Kidney (tissue), 22 donors: ENCODE data around the gene SYNGR1. TPM values are rescaled to one million over a fixed set of nuclear protein-coding genes. Genes with fewer than 3 reads are reported as not detected.

Experiments used
- DNase-seq, 5 donors: peaks; one replicate each; pipeline ENCODE4 v3.0.0-alpha.2; 2013 to 2020
- FAIRE-seq: peaks from 2 replicates; lab custom pipeline; 2012; peaks lifted over from hg19 to GRCh38; lab: Jason Lieb, UNC
- H3K27ac ChIP-seq, 2 donors: one replicate each; pipeline ENCODE4 v1.7.0; 2013; ENCODE audit warnings: low read depth in 2 of 2, low read length in 2 of 2, inconsistent platforms in 1 of 2
- H3K27me3 ChIP-seq: one replicate; pipeline ENCODE4 v1.7.1; 2013; ENCODE audit warnings: low read length, inconsistent platforms; ENCODE audit not compliant: control insufficient read depth, insufficient read depth
- H3K36me3 ChIP-seq, 3 donors: one replicate each; pipeline versions ENCODE4 v1.7.0 to v1.7.1; 2013; ENCODE audit warnings: low read length in 3 of 3, control low read depth in 1 of 3, inconsistent platforms in 1 of 3; ENCODE audit not compliant: insufficient read depth in 3 of 3, control insufficient read depth in 2 of 3
- H3K4me1 ChIP-seq, 3 donors: one replicate each; pipeline versions ENCODE4 v1.7.0 to v1.7.1; 2013; ENCODE audit warnings: low read length in 3 of 3, inconsistent platforms in 1 of 3, low read depth in 1 of 3; ENCODE audit not compliant: control insufficient read depth in 2 of 3, insufficient read depth in 2 of 3
- H3K4me3 ChIP-seq, 3 donors: one replicate each; pipeline versions ENCODE4 v1.7.0 to v1.8.1; 2013; ENCODE audit warnings: low read length in 3 of 3, control low read depth in 1 of 3, inconsistent platforms in 1 of 3
- H3K9ac ChIP-seq, 3 donors: one replicate each; pipeline versions ENCODE4 v1.7.0 to v1.7.1; 2013; ENCODE audit warnings: low read length in 3 of 3, control low read depth in 1 of 3, inconsistent platforms in 1 of 3
- H3K9me3 ChIP-seq, 3 donors: one replicate each; pipeline versions ENCODE4 v1.7.0 to v1.7.1; 2013; ENCODE audit warnings: low read length in 3 of 3, control low read depth in 1 of 3, inconsistent platforms in 1 of 3; ENCODE audit not compliant: control insufficient read depth in 2 of 3, insufficient read depth in 1 of 3
- intact Hi-C: fragments of 100-400 bp; cut with DNase I; formaldehyde crosslinking; loops from one replicate; pipeline ENCODE4 v1.11.1; 2022
- long read RNA-seq, 10 donors: library from polyadenylated mRNA in 1 of 10; unstranded in 1 of 10; transcript quantifications; one replicate each; pipeline ENCODE4 v2.0.0 and lab custom pipeline, GENCODE V29; 2021 to 2026
- polyA plus RNA-seq: library from polyadenylated mRNA; stranded (reverse); fragments of 350-450 nt; fragmentation: Illumina TruSeq; extraction: RNeasy Lipid Tissue Mini Kit (QIAGEN cat#74804); gene quantifications from one replicate; pipeline ENCODE4 v1.2.3, GENCODE V29; 2014; ENCODE audit warnings: low read depth, low replicate concordance; ENCODE audit not compliant: insufficient read depth
- total RNA-seq: library from RNA; stranded (reverse); fragmentation: NEBNext Ultra II Directional; extraction: Animal tissue kit (Norgen Biotek cat#: 25700); gene quantifications from one replicate; pipeline ENCODE4 v1.2.1, GENCODE V29; 2021
- TF ChIP-seq, protein P1 (sequence below): IDR thresholded peaks from 3 replicates; pipeline ENCODE4 v1.5.1; 2012; ENCODE audit warnings: mild to moderate bottlenecking, moderate library complexity, borderline replicate concordance; ENCODE audit not compliant: insufficient read depth; ENCODE audit errors: extremely low read depth
- donor health status: control.
- donor health status: control.
- donor health status: control.
- donor health status: control.
- donor health status: control.
- donor health status: DM: yes; HTN: yes; CAD: no.
- donor health status: Normal renal cell carcinoma (clear cell type).

SYNGR1 gene, protein sequence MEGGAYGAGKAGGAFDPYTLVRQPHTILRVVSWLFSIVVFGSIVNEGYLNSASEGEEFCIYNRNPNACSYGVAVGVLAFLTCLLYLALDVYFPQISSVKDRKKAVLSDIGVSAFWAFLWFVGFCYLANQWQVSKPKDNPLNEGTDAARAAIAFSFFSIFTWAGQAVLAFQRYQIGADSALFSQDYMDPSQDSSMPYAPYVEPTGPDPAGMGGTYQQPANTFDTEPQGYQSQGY
- total RNA-seq = 21.5 TPM
- polyA plus RNA-seq = 43.0 TPM
- long read RNA-seq, donor 1, full-length matches to known transcripts = 11 of 11 reads
- long read RNA-seq, donor 1, partial matches to known transcripts = 0 of 11 reads
- long read RNA-seq, donor 1, other reads (novel, unspliced or antisense) = 0 of 11 reads
- long read RNA-seq, donor 2, full-length matches to known transcripts = 11 of 11 reads
- long read RNA-seq, donor 2, partial matches to known transcripts = 0 of 11 reads
- long read RNA-seq, donor 2, other reads (novel, unspliced or antisense) = 0 of 11 reads
- long read RNA-seq, donor 3, full-length matches to known transcripts = 21 of 21 reads
- long read RNA-seq, donor 3, partial matches to known transcripts = 0 of 21 reads
- long read RNA-seq, donor 3, other reads (novel, unspliced or antisense) = 0 of 21 reads
- long read RNA-seq, donor 4, full-length matches to known transcripts = 17 of 17 reads
- long read RNA-seq, donor 4, partial matches to known transcripts = 0 of 17 reads
- long read RNA-seq, donor 4, other reads (novel, unspliced or antisense) = 0 of 17 reads
- long read RNA-seq, donor 5, partial matches to known transcripts = 0 of 1 reads
- long read RNA-seq, donor 5, other reads (novel, unspliced or antisense) = 0 of 1 reads
- long read RNA-seq, donor 6, full-length matches to known transcripts = 10 of 10 reads
- long read RNA-seq, donor 6, partial matches to known transcripts = 0 of 10 reads
- long read RNA-seq, donor 6, other reads (novel, unspliced or antisense) = 0 of 10 reads
- long read RNA-seq, donor 7, full-length matches to known transcripts = 24 of 42 reads
- long read RNA-seq, donor 7, partial matches to known transcripts = 12 of 42 reads
- long read RNA-seq, donor 7, other reads (novel, unspliced or antisense) = 6 of 42 reads
- long read RNA-seq, donor 8, full-length matches to known transcripts = 18 of 18 reads
- long read RNA-seq, donor 8, partial matches to known transcripts = 0 of 18 reads
- long read RNA-seq, donor 8, other reads (novel, unspliced or antisense) = 0 of 18 reads
- long read RNA-seq, donor 9, full-length matches to known transcripts = 5 of 5 reads
- long read RNA-seq, donor 9, partial matches to known transcripts = 0 of 5 reads
- long read RNA-seq, donor 9, other reads (novel, unspliced or antisense) = 0 of 5 reads
- long read RNA-seq, donor 10, full-length matches to known transcripts = 15 of 15 reads
- long read RNA-seq, donor 10, partial matches to known transcripts = 0 of 15 reads
- long read RNA-seq, donor 10, other reads (novel, unspliced or antisense) = 0 of 15 reads

DNA sequence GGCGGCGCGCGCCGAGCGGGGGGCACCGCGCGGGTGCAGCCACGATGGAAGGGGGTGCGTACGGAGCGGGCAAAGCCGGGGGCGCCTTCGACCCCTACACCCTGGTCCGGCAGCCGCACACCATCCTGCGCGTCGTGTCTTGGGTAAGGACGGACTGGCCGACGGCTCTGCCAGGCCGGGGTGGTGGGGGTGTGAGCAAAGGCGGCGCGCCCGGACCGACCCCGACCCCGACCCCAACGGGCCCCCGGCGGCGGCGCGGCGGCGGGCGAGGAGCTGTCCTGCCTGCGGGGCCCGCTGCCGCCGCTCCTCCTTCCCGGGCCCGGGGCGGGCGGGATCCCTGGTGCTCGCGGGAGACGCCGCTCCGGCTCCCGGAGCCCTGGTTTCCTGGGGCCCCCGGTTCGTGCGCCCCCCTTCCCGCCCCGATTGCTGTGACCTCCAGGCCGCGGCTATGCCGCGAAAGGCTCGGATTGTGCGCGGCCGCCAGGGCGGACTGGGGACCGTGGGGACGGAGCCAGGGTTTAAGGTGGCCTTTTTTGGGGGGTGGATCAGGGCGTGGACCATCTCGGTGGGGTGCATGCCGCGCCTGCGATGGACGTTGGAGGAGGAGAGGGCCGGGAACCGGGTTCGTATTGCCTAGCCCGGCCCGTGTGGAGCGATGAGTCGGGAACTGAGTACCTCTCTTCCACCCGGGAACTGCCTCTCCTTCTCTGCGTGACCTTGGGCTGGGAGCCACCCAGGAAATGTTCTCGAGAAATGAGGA is at the start of gene SYNGR1:
Gene SYNGR1 (plus strand): TSS at position 25 of the 760 bp plus-strand sequence. CDS start 20 bp downstream, at position 45.
- H3K27ac ChIP-seq = peak within 1 kb of the TSS; percentile 23 to 41
- peak within 1 kb of the TSS; percentile 43 to 67 (median 62) for H3K9ac ChIP-seq
- TF ChIP-seq, protein P1, sequence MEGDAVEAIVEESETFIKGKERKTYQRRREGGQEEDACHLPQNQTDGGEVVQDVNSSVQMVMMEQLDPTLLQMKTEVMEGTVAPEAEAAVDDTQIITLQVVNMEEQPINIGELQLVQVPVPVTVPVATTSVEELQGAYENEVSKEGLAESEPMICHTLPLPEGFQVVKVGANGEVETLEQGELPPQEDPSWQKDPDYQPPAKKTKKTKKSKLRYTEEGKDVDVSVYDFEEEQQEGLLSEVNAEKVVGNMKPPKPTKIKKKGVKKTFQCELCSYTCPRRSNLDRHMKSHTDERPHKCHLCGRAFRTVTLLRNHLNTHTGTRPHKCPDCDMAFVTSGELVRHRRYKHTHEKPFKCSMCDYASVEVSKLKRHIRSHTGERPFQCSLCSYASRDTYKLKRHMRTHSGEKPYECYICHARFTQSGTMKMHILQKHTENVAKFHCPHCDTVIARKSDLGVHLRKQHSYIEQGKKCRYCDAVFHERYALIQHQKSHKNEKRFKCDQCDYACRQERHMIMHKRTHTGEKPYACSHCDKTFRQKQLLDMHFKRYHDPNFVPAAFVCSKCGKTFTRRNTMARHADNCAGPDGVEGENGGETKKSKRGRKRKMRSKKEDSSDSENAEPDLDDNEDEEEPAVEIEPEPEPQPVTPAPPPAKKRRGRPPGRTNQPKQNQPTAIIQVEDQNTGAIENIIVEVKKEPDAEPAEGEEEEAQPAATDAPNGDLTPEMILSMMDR = no peak
- FAIRE-seq (no peak), DNase-seq (peak in 4 of 5 donors; percentile 29 to 81 (median 62))
- H3K9me3 ChIP-seq = no peaks in the 10 kb centered on the region
- H3K36me3 ChIP-seq = no peaks in the 10 kb centered on the region
- no peaks in the 10 kb centered on the region for H3K27me3 ChIP-seq
- peaks cover 0 to 3% (median 0%) of the 10 kb centered on the region in 3 donors for H3K4me1 ChIP-seq
- H3K4me3 ChIP-seq = peak within 1 kb of the TSS; percentile 53 to 72 (median 69)
- intact Hi-C loops = no loop called here

DNA sequence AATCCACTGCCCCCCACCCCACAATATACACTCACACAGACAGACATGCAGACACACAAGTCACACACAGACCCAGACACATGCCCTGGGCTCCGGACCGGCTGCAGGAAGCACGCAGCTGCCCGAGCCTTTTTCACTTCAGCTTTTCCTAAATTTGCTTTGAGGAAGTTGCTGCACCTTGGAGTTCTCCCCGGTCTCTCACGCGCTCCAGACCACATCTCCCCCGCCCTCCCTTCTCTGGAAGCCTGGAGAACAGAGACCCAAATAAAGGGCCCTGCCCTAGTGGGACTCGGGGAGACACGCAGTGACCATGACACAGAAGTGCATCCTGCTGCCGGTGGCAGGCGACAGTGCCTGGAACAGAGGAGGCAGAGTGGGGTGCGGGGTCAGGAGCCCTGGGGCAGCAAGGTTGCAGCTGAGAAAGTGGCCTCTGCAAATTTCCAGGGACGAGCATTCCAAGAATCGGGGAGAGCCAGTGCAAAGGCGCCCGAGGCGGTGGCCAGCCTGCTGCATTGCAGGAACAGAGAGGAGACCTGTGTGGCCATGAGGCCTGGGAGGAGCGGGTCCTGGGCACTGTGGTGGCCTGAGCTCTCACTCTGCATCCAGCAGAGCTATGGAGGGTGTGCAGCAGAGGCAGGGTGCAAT is 49.5 kb upstream of the SYNGR1 start:
- no peak overlapping the region for H3K27ac ChIP-seq
- no peaks in the 10 kb centered on the region for H3K36me3 ChIP-seq
- intact Hi-C loops = no loop called here
- TF ChIP-seq, protein P1 = no peak
- H3K9me3 ChIP-seq = no peaks in the 10 kb centered on the region
- no peak for DNase-seq
- H3K9ac ChIP-seq = no peak overlapping the region
- H3K4me1 ChIP-seq = peaks cover 0 to 34% (median 12%) of the 10 kb centered on the region in 3 donors
- FAIRE-seq = no peak
- no peak overlapping the region for H3K4me3 ChIP-seq
- H3K27me3 ChIP-seq = no peaks in the 10 kb centered on the region
